GM18520 (cell line): Measurements from ENCODE around the gene NDUFS3.
"Not testable (repeated sequence)": the region's sequence is repeated elsewhere in the genome, so short reads cannot be mapped to it uniquely, and the experiment has no call there.

Experiments
- ATAC-seq: cut with Tn5 transposase; IDR thresholded peaks from one replicate; pipeline ENCODE4 v1.9.1; 2021; ENCODE audit not compliant: unreplicated experiment

The NDUFS3 gene

DNA sequence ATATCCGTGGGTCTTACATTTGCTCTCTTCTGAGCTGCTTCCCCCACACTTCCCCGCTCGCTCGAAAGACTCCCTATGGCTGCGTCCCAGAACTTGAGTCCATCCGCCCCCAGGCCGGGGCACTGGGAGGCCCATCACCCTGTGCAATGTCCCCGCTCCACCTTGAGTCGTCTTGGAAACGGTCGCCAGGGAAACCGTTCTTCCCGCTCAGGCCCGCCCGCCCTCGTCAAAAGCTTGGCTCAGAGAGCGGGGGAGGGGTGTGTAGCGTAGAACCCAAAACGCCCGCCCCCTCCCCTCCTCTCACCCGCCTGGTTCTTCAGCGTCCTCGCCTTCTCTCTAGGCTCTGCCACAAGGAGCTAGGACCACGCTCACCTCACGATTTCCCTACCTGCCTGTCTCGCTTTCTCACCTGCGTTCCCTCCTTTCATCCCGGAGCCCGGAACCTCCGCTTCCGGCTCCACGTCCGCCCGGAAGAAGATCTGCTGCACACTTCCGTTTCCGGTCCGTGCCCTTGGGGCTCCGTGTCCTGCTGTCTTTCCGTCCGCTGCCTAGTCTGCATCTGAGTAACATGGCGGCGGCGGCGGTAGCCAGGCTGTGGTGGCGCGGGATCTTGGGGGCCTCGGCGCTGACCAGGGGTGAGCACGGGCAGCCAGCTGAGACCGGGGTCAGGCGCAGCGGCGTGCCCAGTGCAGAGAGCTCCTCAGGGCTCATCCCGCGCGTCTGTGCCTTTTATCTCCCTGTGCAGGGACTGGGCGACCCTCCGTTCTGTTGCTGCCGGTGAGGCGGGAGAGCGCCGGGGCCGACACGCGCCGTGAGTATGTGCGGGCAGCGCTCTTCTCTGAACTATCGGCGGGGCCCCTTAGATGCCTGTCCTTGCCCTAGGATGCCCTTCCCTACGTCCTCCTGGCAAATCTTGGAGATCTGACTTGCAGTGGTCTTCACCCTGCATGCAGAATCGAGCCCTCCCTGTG is at the start of gene NDUFS3, which contains the start of gene KBTBD4:
Gene NDUFS3, plus strand, starts transcription at position 551 of the 971 bp plus-strand sequence. Its CDS starts 18 bp downstream, at position 569.
Gene KBTBD4, minus strand, starts transcription at position 447 of the 971 bp plus-strand sequence. Its CDS starts 19 bp downstream, at position 428.
- peak; percentile 93 for ATAC-seq

DNA sequence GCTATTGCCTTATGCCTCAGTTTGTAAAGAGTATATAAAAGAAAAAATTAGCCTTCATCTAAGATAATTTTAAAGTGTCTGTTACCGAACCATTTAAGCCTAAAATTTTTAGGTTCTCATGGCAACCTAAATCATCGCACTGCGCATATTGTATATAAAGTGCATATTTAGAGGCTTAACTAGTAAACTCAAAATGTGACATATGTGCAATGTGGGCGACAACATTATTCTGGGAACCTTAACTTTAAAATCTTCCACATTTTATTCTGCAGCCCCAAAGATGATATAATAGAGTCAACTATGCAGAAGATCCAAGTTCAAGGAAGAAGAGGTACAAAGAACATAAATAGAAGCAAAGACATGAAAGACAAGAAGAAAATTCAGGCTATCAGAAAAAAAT is 48.9 kb upstream of the NDUFS3 start:
- ATAC-seq = no peak

DNA sequence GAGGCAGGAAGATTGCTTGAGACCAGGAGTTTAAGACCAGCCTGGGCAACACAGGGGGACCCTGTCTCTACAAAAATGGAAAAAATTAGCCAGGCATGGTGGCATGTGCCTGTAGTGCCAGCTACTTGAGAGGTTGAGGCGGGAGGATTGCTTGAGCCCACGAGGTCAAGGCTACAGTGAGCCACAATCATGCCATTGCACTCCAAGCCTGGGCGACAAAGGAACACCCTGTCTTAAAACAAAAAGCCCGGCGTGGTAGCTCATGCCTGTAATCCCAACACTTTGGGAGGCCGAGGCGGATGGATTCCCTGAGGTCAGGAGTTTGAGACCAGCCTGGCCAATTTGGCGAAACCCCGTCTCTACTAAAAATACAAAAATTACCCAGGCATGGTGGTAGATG is 48.2 kb upstream of the NDUFS3 start:
- ATAC-seq = not testable (repeated sequence)

DNA sequence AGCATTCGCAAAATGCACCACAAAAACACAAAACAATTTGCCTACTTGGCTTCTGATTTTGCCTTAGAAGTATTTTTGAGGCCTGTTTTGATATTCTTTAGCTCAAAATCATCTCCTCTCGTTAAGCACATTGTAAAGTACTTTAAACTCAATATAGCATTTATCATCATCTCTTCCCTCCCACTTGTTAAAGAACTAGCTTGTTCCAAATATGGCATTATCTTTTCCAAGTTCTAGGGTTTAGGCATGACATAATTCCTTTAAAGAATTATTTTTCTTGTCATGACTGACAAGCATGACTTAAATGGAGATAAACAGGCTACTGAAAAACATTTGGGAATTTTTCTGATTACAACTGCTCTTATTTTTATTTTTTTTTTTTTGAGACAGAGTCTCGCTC is 47.2 kb upstream of the NDUFS3 start:
- ATAC-seq = no peak

DNA sequence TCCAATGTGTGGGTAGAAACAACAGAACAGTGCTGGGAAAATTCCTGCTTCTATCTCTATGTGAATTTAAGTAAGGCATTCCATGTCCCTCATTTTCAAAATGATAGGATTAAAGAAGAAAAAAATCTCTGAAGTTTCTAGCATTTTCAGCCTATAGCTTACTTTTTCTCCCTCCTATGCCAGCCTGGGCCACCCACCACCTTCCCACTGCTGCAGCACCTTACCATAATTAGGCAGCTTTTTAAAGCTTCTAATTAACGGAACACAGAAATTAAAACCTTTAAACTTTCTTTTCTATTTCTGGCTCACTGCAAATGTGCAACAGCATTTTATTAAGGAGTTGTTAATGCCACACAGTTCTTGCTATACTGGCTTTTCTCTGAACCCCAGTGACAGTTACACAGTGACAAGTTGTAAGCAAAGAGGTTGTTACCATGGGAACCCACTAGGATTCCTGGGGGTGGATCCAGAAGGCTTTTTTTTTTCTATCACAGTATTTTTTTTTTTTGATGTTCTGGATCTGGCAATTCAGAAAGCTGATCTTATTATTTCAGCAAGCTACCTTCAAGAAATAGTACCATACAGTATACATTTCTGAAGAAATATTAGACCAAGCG is 46.2 kb upstream of the NDUFS3 start:
- no peak for ATAC-seq

DNA sequence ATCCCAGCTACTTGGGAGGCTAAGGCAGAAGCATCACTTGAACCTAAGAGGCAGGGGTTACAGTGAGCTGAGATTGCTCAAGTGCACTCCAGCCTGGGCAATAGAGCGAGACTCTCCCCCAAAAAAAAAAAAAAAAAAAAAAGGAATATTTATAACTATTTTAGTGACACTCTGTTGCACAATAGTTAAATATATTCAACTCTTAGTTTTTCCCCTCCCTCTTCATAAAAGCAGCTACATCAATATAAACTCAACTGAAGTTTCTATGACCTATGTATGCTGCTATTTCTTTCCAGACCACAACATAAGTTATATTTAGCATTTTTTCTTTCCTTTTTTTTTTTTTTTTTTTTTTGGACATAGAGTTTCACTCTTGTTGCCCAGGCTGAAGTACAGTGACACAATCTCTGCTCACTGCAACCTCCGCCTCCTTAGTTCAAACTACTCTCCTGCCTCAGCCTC is 45.2 kb upstream of the NDUFS3 start:
- no peak for ATAC-seq

DNA sequence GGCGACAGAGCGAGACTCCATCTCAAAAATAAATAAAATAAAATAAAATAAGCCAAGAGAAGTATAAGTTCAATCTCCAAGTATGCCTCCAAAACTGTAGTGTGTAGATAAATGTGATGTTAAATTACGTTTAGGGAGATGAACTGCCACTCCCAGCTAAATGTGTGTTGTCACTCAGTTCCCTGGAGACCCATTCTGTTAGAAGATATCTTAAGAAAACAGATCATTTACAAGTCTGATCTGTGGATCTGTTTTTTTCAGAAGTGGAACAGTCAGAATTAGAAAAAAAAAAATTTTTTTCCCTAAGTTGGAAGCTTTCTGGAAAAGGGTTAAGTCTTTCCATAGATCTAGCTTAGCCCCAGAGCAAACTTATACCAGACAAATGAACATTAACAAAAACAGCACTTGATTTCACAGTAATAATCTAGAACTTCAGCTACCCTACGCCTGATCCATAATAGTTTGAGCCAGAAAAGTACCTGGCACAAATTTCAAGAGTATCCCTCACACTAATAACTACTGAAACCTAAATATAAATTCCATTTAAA is 44.1 kb upstream of the NDUFS3 start:
- no peak for ATAC-seq

DNA sequence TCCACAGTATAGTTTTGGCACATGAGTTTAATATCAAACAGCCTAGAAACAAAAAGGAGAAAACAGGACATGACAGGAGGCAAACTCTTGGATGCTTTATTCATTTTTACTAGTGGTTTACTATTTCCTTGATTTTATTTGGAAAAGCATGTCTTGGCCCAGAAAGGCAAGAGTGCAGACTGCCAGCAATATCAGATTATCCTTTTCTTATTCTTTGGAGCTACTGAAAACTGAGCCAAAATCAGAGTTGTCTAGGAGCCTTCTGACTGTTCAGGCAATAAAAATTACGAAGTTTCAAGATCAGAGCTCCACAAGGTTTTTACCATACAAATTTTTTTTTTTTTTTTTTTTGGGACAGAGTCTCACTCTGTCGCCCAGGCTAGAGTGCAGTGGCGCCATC is 42.0 kb upstream of the NDUFS3 start:
- no peak for ATAC-seq

DNA sequence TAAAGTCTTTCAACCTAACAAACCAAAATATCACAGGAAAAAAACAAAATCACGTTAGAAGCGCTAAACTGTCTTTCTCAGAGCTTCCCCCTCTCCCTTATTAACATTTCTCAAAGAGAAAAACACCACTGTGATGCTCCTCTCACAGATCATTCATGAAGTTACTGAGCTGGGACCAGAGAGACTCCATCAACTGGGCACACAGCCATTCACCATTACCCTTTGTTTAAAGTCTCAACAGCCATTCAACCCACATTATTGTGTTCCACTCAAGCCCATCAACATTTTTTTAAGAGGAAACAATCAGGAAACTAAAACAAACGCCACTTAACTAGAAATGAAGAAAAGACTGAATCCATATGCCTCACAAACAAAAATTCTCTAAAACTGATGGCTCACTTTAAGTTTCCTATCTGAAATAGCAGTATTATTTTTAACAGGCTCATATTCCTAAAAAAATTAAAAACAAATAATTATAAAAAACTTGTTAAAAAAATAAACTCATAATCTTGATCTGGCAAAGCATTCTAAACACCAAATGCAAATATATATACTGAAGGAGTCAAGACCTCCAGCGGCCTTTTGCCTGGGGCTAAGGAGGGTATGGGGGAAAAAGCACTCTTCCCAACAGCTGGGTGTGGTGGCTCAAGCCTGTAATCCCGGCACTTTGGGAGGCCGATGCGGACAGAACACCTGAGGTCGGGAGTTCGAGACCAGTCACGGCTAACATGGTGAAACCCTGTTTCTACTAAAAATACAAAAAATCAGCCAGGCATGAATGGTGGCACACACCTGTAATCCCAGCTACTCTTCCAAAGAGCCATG is 39.9 kb upstream of the NDUFS3 start:
- ATAC-seq = no peak

DNA sequence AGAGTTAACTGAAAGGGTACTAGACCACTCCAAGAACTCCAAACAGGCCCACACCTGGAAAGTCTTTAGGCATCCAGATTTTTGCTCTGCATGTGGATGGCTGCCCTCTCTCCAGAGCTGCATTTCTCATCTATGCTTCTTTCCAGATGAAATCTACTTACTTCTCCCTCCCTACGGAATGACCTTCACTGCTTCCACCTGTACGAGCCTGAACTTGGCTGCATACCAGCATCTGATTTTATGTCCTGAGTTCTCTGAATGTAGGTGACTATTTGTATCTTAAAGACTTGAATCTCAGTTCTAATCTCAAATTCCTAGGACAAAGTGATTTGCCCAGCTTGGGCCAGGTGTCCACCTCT is 39.2 kb upstream of the NDUFS3 start:
- no peak for ATAC-seq

DNA sequence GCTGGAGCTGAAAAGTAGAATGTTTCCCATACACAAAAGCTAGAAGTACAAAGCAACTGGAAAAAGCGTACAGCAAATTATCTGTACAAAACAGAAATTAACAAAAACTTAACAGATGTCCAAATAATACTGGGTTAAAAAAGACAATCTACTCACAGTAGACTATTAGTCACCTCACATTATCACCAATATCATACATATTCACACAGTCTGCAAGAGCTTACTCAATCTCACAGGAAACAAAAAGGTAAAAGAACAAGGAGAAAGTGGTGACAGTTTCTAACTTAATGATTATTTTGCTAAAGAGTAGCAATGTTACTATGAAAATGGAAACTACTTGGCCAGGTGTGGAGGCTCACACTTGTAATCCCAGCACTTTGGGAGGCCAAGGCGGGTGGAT is 37.8 kb upstream of the NDUFS3 start:
- ATAC-seq = no peak

DNA sequence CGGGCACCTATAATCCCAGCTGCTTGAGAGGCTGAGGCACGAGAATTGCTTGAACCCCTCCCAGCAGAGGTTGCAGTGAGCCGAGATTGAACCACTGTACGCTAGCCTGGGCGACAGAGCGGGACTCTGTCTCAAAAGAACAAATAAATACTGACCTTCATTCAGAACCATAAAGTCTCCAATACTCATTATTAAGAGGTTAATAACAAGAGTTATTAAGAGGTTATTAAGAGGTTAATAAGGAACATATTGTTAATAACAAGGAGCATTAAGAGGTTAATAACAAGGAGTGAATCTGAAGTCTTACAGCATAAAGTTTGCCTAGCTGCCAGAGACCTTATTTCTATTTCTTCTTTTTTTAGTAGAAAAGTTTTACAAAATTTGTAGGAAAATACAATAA is 33.6 kb upstream of the NDUFS3 start:
- no peak for ATAC-seq

DNA sequence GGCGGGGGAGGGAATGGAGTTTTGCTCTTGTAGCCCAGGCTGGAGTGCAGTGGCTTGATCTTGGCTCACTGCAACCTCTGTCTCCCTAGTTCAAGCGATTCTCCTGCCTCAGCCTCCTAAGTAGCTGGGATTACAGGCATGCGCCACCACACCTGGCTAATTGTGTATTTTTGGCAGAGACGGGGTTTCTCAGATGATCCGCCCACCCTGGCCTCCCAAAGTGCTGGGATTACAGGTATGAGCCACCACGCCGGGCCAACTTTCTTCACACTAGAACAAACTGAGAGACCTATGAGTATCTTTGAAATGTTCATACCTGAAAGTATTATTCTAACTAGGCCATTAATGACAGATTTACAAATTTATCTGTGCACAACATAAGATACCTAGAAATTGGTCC is 32.6 kb upstream of the NDUFS3 start:
- not testable (repeated sequence) for ATAC-seq

DNA sequence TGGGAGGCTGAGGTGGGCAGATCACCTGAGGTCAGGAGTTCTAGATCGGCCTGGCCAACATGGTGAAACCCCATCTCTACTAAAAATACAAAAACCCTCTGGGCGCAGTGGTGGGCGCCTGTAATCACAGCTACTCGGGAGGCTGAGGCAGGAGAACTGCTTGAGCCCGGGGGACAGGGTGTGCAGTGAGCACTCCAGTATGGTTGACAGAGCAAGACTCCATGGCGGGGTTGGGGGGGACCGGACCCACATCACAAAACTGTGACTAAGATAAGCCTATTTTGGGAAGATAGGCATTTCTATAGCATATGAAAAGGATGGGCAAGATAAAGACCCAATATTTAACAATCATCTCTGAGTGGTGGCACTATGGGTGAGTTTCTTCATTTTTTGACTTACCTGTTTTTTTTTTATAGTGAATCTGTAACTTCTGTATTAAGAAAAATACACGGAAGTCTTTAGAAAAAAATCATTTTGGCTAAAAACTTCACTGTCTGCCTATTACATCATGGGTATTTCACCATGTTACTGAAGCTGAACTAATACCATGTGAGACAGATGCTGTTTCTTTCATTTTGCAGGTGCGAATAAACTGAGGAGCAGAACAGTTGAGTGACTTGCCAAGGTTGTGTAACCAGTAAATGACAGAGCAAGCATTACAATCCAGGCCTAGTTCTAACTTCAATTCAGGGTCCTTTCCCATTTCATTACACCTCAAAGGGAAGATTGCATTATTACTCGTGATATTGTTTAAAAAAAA is 28.4 kb upstream of the NDUFS3 start:
- ATAC-seq = no peak

DNA sequence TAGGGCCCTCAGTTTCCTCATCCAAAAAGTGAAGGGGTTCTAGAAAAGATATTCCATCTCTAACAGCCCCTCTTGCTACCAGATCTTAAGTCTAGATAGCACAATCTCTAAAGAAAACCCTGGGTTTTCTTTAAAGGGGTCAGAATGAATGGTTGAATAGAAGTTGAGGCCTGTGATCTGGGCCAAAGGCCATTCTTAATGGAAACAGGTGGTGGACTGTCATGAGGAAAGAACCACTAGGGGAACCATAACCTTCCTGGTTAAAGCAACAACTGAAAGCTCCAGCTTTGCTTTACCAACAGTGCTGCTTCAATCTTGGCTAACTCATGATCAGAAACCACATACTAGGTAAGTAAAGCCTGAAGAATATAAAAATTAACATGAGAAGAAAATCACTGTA is 27.8 kb upstream of the NDUFS3 start:
- ATAC-seq = no peak

DNA sequence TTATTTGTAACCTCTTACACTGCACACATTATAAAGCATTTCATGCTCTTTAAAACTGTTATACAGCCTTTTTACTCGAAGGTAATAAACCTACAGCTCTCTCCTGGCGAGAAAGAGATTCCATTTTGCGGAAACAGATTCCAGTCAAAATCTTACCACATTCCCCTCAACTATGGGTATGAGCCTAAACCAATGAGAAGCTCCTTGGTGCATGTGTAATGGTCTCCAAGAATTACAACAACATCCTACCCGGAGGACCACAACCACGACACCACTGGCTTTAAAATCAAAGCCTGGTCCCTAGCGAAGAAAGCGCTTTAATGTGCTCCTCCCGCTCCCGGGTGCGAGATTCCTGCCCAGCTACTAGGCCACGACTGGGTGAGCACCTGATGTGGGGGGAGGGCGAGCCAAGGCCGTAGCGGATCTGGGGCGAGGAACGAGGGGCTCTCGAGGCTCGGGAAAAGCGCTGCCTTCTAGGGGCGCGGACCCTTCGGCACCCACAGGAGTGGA is 26.8 kb upstream of the NDUFS3 start:
- ATAC-seq = no peak

DNA sequence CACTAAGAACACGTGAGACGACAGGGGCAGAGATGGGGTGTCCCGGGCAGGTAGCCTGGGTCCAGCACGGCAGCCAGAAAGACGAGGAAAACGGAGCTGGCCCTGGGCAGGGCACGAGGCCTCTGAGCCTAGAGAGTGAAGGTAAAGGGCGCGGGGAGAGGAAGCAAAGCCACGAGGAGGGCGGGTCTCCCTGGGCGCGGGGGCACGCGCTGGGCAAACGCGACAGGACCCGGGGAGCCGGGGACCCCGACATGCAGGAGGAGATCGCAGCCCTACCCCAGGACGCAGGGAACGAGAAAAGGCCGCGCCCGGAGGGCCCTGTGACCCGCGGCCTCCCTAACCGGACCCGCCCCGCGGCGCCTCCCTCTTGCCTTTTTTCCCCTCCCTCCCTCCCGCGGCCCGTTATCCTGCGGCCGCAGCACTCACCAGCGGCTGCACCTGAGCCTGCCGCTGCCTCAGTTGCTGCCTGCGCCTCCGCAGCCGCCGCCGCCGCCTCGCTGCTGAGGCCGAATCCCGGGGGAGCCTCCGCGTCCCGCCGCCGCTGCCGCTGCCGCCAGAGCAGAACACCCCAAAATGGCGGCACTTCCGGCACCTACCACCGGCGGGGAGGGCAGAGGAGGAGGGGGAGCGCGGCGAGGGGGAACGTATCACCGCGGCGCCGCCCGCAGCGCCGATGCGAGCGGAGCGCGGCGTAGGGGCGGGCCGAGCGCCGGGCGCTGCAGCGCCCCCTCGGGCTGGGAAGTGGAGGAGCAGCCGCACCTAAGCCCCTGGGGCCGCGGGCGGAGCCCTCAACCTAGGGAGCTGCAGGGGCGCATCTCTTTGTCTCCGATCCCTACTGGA is 26.1 kb upstream of the NDUFS3 start, which contains the start of gene CELF1:
Gene CELF1, minus strand, starts transcription at position 567 of the 840 bp plus-strand sequence. CDS start 53,609 bp downstream, outside the sequence.
- peak; percentile 91 for ATAC-seq

DNA sequence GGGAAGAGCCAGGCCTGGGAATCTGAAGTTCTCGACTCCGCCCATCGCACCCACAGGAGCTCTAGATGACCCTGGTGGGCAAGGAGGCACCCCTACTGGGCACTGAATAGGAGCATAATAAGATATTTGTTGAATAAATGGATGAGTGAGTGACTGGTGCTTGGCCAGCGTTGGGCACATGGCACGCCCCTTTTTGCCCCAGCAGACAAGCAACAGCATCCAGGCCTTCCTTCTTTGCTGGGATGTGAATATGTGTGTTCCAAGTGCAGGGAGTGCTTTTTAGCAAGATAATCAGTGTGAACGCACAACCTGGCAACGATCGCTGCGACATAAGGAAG is 25.5 kb upstream of the NDUFS3 start:
- no peak for ATAC-seq

DNA sequence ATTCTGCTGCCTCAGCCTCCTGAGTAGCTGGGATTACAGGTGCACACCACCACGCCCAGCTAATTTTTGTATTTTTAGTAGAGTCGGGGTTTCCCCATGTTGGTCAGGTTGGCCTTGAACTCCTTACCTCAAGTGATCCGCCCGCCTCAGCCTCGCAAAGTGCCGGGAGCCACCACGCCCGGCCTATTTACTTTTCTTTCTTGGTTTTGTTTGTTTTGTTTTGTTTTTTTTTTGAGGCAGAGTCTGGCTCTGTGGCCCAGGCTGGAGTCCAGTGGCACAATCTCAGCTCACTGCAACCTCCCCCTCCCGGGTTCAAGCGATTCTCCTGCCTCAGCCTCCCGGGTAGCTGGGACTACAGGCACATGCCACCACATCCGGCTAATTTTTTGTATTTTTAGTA is 21.9 kb upstream of the NDUFS3 start:
- not testable (repeated sequence) for ATAC-seq
